ENCODE results near the gene TCAF2.
"Not testable (repeated sequence)": the region's sequence is repeated elsewhere in the genome, so short reads cannot be mapped to it uniquely, and the experiment has no call there.

Gene TCAF2

GRCh38 chr7:143620646-143621045 lies at the start of gene TCAF2:
TSS of gene TCAF2 (plus strand) at chr7:143620974.
- not testable (repeated sequence) for DNase-seq (ENCODE audit: low read depth)

DNA sequence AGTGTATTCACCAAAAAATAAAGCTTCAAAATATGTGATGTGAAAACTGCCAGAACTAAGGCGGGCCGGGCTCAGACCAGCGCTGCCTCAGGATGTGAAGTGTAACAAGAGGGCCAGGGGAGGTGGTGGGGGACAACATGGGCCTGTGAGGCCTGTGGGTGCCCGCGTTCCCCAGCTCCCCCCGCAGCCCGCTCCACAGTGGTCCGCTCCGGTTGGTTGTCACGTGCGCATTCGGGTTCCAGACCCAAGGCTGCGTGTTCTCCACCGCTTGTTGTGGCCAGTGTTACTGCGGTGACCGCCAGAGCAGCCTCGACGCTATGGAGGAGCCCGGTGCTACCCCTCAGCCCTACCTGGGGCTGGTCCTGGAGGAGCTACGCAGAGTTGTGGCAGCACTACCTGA lies 49.3 kb upstream of the TCAF2 start, which contains the start of gene CTAGE15:
Gene CTAGE15 (plus strand): TSS at position 301 of the 400 bp plus-strand sequence. CDS start 17 bp downstream, at position 318.
- not testable (repeated sequence) for DNase-seq (ENCODE audit: low read depth)

- not testable (repeated sequence) for DNase-seq (ENCODE audit: low read depth)
These were observed 32.6 kb upstream of the TCAF2 start for GRCh38 chr7:143588183-143588582.

- not testable (repeated sequence) for DNase-seq (ENCODE audit: low read depth)
These were observed 30.9 kb upstream of the TCAF2 start for GRCh38 chr7:143589897-143590296.

DNA sequence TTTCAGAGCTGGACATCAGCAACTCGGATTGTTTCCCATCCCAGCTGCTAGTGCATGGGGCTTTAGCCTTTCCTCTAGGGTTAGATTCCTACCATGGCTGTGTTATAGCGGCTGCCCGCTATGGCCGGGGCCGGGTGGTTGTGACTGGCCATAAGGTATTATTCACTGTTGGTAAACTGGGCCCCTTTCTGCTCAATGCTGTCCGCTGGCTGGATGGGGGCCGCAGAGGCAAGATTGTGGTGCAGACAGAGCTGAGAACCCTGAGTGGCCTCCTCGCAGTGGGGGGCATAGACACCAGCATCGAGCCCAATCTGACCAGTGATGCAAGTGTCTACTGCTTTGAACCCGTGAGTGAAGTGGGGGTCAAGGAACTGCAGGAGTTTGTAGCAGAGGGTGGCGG lies 22.7 kb upstream of the TCAF2 start:
- DNase-seq (ENCODE audit: low read depth): not testable (repeated sequence)

DNA sequence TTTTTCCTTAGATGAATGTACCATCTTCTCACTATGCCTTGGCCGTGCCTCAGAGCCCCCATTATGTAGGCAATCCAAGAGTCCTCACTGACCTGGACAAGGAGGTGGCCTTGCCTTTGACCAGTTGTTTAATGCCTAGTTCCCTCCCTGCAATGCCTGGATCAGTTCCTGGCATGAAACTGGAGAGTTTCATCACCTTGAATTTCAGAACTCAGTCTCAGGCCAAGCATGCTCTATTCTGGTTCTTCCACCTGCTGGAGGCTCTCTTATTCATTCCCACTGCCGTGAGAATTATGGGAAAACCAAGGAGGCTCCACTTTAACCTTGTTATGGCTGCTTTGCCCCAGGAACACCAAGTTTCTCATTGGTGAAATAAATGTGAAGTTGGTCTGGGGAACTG lies 17.2 kb upstream of the TCAF2 start:
- not testable (repeated sequence) for DNase-seq (ENCODE audit: low read depth)

DNA sequence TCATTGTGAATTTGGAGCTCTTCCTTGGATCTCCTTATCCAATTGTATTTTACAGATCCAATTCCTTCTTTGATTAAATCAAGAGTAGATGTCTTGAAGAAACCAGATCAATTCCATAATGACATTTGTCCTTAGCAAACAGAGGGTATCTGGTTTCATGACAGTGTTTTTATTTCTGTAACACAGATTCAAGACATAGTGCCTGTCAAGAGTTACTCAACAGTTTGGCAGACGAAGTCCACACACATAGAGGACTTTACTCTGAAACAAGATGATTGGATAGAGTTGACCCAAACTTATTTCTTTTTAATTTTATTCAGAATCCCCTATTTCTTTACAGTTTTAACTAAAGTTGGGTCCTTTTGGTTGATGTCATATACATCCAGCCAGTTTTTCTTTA lies 14.7 kb upstream of the TCAF2 start:
- not testable (repeated sequence) for DNase-seq (ENCODE audit: low read depth)

GRCh38 chr7:143615545-143615944 lies 5.2 kb upstream of the TCAF2 start:
- DNase-seq (ENCODE audit: low read depth): not testable (repeated sequence)

- not testable (repeated sequence) for DNase-seq (ENCODE audit: low read depth)
These were observed 3.6 kb upstream of the TCAF2 start for GRCh38 chr7:143617204-143617603.

- not testable (repeated sequence) for DNase-seq (ENCODE audit: low read depth)
These were observed 716 bp upstream of the TCAF2 start for GRCh38 chr7:143620058-143620457.

- DNase-seq (ENCODE audit: low read depth): not testable (repeated sequence)
These were observed 401 bp downstream of the TCAF2 start for GRCh38 chr7:143621175-143621574.

DNA sequence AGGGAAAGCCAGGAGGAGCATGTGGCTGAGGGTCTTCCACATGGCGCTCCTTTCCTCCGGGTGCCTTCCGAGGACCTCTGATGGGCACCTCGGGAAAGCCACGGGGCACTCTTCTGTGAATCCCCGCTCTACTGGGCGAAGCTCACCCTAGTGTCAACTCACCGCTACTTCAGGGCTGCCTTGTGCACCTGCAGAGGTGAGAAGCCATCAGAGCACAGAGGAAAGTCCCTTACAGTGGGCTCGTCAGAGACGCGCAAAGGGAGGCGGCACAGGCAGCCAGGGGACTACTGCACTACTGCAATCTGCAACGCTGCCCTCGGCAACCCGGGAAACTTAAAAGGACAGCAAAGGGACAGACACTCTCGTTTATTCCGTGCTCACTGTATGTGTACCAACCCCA lies 1.4 kb downstream of the TCAF2 start:
- not testable (repeated sequence) for DNase-seq (ENCODE audit: low read depth)

DNA sequence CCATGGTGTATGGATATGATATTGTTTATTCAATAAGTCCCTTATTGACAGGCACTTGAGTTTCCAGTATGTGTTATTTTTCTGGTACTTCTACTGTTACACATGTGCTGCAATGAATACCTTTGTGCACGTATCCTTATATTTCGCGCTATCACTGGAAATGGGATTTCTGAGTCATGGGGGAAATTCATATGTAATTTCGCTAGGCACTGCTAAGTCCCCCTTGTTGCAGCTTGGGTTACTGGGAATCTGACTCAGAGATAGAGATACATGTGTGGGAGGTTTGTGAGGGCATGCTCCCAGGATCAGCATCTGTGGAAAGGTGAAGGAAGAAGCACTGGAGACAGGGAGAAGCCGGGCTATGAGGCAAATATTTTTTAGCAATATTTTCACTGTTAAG lies 9.9 kb downstream of the TCAF2 start:
- DNase-seq (ENCODE audit: low read depth): not testable (repeated sequence)

- not testable (repeated sequence) for DNase-seq (ENCODE audit: low read depth)
These were observed 11.7 kb downstream of the TCAF2 start for GRCh38 chr7:143632506-143632905.

DNA sequence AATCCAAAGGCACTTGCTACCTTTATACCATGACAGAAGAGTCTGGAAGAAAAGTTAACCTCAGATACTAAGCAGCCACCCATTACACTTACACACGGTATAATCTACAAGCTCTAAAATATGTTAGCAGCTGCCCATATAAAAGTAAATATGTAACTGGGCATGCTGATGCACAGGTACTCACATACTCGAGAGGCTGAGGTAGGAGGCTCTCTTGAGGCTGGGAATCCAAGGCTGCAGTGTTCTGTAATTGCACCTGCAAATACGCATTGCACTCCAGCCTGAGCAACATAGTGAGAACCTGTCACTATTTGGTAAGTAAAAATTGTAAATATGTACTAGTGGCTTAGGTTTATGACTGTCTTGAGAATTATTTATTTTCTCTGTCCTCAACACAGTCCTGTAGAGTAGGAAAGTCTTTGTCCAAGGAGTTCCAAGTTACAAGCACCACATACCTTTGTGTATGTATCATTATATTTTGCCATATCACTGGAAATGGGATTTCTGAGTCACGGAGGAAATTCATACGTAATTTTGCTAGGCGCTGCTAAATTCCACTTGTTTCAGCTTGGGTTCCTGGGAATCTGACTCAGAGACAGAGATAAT lies 12.3 kb downstream of the TCAF2 start:
- DNase-seq (ENCODE audit: low read depth): not testable (repeated sequence)

DNA sequence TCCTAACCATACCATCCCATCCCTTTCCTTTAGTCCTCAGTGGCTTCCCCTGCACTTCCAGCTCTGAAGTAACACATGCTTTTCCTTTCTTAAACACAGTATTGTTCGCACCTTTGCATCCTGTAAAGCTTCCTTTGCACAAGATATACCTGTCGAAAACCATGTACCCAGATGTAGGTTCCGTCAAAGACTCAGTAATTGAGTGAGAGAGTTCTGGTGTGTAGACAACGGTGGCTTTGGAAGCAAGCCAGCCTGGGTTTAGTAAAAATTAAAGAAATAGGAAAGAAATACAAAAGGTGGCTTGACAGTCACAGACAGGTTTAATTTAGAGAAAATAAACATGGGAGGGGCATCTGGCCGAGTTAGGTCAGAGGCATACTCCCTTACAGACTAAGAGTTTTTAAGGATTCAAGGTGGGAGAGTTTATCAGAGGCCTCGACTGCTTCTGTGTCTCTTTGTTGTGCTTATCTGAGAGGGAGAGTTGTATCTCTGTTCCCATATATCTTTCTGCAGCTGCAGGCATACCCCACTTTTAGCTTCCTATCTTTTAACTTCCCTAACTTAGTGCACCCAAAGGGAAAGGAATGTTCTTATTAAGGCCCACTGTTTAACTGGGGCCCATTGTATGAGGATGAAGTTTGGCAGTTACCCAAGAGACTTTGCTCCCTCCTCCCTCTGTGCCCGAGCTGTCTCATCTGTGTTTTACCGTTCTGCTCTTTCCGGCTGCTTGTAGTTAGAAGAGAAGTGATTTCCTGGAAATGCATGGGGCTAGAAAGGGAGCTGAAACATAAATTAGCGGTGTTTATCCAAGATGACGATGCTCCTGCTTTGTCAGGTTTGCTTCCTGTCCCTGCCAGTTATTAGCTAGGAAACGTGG lies 14.8 kb downstream of the TCAF2 start:
- not testable (repeated sequence) for DNase-seq (ENCODE audit: low read depth)

GRCh38 chr7:143639372-143639771 lies 18.6 kb downstream of the TCAF2 start:
- DNase-seq (ENCODE audit: low read depth): not testable (repeated sequence)

DNA sequence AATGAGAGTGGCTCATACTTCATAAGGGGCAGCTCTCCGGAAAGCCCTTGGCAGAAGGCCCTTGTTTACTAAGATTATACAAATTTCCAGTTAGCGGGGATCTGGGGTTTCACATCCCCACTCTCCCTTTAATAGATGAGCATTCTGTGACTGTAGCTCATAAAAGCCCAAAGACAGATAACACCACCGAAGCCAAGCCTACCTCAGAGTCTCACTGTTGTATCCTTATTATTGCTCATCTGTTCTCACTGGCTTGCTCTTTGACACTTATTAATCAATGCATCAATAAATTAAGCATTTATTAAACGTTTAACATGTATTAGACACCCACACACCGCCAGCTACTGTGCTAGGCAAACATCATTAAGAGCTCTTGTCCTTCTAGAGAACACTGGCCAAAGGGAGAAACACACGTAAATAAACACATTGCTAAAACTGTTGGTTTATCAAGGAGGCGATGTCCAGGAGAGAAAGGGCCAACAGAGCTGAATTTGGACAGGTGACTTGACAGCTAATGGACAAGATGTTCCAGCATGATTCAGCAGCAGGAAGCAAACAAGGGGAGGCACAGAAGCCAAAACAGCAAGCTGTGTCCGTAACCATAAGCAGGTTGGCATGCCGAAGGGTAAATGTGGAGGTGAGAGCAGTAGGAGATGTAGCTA lies 19.9 kb downstream of the TCAF2 start:
- DNase-seq (ENCODE audit: low read depth): not testable (repeated sequence)

DNA sequence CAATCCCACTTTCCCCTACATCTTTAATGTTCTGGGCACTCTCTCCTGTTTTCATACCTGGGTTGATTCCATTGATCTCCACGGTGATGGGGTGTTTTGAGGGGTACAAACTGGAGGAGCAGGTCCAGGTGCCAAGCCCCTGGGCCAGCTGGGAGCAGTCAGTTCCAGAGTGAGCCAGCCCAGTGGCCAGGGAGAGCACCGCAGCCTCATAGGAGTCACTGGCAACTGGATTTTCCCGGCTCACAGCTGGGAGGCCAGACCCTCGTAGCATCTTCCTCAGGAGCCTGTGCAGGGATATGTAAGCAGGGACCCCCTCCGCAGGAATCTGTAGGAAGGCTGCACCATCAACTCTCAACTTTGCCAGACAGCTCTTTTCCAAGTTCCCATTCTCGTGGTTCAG lies 25.8 kb downstream of the TCAF2 start:
- DNase-seq (ENCODE audit: low read depth): not testable (repeated sequence)

- DNase-seq (ENCODE audit: low read depth): not testable (repeated sequence)
These were observed 29.1 kb downstream of the TCAF2 start for GRCh38 chr7:143649902-143650301.

DNA sequence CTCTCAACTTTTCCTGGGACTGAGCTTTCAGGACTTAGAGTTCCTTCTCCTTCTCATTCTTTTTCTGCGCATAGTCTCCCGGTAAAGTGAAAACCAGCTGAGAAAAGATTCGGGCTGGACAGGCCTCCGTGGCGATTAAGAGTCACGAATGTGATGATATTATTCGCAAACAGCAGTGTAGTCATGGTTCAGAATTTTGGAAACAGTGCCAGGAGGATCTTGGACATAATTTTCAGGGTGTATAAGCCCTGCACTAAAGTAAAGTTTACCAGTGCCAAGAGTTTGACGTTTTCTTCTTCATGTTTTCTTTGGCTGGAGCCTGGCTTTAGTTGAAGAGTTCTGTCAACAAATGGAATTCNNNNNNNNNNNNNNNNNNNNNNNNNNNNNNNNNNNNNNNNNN lies 29.7 kb downstream of the TCAF2 start:
- DNase-seq (ENCODE audit: low read depth): not testable (repeated sequence)

All from iris pigment epithelial cell (primary cell).